HFFc6 (cell line): ENCODE data around the gene UBE2E2. TPM values are rescaled to one million over a fixed set of nuclear protein-coding genes. Genes with fewer than 3 reads are reported as not detected.

Experiments
- DNase-seq: peaks from one replicate; pipeline ENCODE4 v3.0.0-alpha.2; 2018
- H3K27ac Mint-ChIP-seq: 2 replicates; pipeline ENCODE4 v1.8.0; 2020; ENCODE audit warnings: mild to moderate bottlenecking, mixed read lengths
- H3K27me3 Mint-ChIP-seq: 2 replicates; pipeline ENCODE4 v1.8.0; 2021; ENCODE audit warnings: mild to moderate bottlenecking, moderate library complexity, mixed read lengths; ENCODE audit not compliant: insufficient read depth
- H3K36me3 Mint-ChIP-seq: 2 replicates; pipeline ENCODE4 v1.8.0; 2021; ENCODE audit warnings: low read depth, mixed read lengths
- H3K4me1 Mint-ChIP-seq: 2 replicates; pipeline ENCODE4 v1.8.0; 2020; ENCODE audit warnings: low read depth, mixed read lengths
- H3K4me3 Mint-ChIP-seq: 2 replicates; pipeline ENCODE4 v1.8.0; 2020; ENCODE audit warnings: mild to moderate bottlenecking, moderate library complexity, mixed read lengths
- H3K9me3 Mint-ChIP-seq: 2 replicates; pipeline ENCODE4 v1.8.0; 2020; ENCODE audit warnings: mild to moderate bottlenecking, mixed read lengths
- CTCF ChIP-seq: fragments of 200-600 bp; sonication (generic); IDR thresholded peaks from 2 replicates; pipeline ENCODE4 v1.5.0; 2021; ENCODE audit warnings: antibody characterized with exemption, mild to moderate bottlenecking
- total RNA-seq, 6 experiments: library from RNA; stranded (reverse); fragmentation: NEBNext Ultra II Directional; extraction: Animal tissue kit (Norgen Biotek cat#: 25700); gene quantifications; 2 replicates in 1 of 6; 3 replicates in 5 of 6; pipeline ENCODE4 v1.2.3, GENCODE V29; 2021

UBE2E2 gene
- total RNA-seq, 6 experiments from 2014 or later, result 38.2 to 53.0 (median 47.2) TPM

GRCh38 chr3:23518441-23518840 is 315.3 kb downstream of the UBE2E2 start:
- no peak for DNase-seq
- no peak for TF ChIP-seq CTCF
- Mint-ChIP-seq H3K36me3 (no peaks in the 10 kb centered on the region), H3K4me1 (peaks cover 9% of the 10 kb centered on the region), H3K27me3 (no peaks in the 10 kb centered on the region), H3K4me3 (no peak overlapping the region), H3K27ac (no peak overlapping the region), H3K9me3 (no peaks in the 10 kb centered on the region)

GRCh38 chr3:23519314-23520208 is 316.4 kb downstream of the UBE2E2 start:
- no peak for DNase-seq
- Mint-ChIP-seq H3K4me3 (no peak overlapping the region), H3K4me1 (peaks cover 9% of the 10 kb centered on the region), H3K27me3 (no peaks in the 10 kb centered on the region), H3K27ac (no peak overlapping the region), H3K36me3 (no peaks in the 10 kb centered on the region), H3K9me3 (no peaks in the 10 kb centered on the region)
- TF ChIP-seq CTCF, result no peak

- Mint-ChIP-seq H3K27ac (no peak overlapping the region), H3K36me3 (no peaks in the 10 kb centered on the region), H3K4me3 (no peak overlapping the region), H3K4me1 (no peaks in the 10 kb centered on the region), H3K27me3 (no peaks in the 10 kb centered on the region), H3K9me3 (no peaks in the 10 kb centered on the region)
- DNase-seq, result no peak
- no peak for TF ChIP-seq CTCF
These were observed 324.2 kb downstream of the UBE2E2 start for GRCh38 chr3:23527326-23527725.

- TF ChIP-seq CTCF, result no peak
- Mint-ChIP-seq H3K36me3 (peaks cover 7% of the 10 kb centered on the region; the same call in 1 of the 2 replicates), H3K27ac (no peak overlapping the region), H3K27me3 (no peaks in the 10 kb centered on the region; the same call in 1 of the 2 replicates), H3K4me3 (no peak overlapping the region), H3K9me3 (no peaks in the 10 kb centered on the region), H3K4me1 (no peaks in the 10 kb centered on the region)
- no peak for DNase-seq
These were observed 330.5 kb downstream of the UBE2E2 start for GRCh38 chr3:23533596-23533995.

GRCh38 chr3:23533996-23534395 is 330.9 kb downstream of the UBE2E2 start:
- no peaks in the 10 kb centered on the region for H3K4me1 Mint-ChIP-seq
- TF ChIP-seq CTCF, result no peak
- no peak overlapping the region for H3K27ac Mint-ChIP-seq
- H3K4me3 Mint-ChIP-seq, result no peak overlapping the region
- peaks cover 7% of the 10 kb centered on the region; the same call in 1 of the 2 replicates for H3K36me3 Mint-ChIP-seq
- DNase-seq, result no peak
- no peaks in the 10 kb centered on the region; the same call in 1 of the 2 replicates for H3K27me3 Mint-ChIP-seq
- no peaks in the 10 kb centered on the region for H3K9me3 Mint-ChIP-seq
